Nephron progenitor cell (in vitro differentiated cells): ENCODE measurements around the gene TOB1.

Source experiments
- DNase-seq: peaks from one replicate; pipeline ENCODE4 v3.0.0; 2021
- H3K27ac Mint-ChIP-seq: 2 replicates; pipeline ENCODE4 v1.8.0; 2021; ENCODE audit warnings: mild to moderate bottlenecking, moderate library complexity, mixed read lengths
- H3K27me3 Mint-ChIP-seq: 2 replicates; pipeline ENCODE4 v1.8.0; 2021; ENCODE audit warnings: mild to moderate bottlenecking, low read depth, mixed read lengths; ENCODE audit not compliant: poor library complexity
- H3K36me3 Mint-ChIP-seq: 2 replicates; pipeline ENCODE4 v1.8.0; 2021; ENCODE audit warnings: low read depth, mixed read lengths
- H3K4me1 Mint-ChIP-seq: 2 replicates; pipeline ENCODE4 v1.8.0; 2021; ENCODE audit warnings: mixed read lengths
- H3K4me3 Mint-ChIP-seq: 2 replicates; pipeline ENCODE4 v1.8.0; 2021; ENCODE audit warnings: mild to moderate bottlenecking, moderate library complexity, mixed read lengths
- H3K9me3 Mint-ChIP-seq: 2 replicates; pipeline ENCODE4 v1.8.0; 2021; ENCODE audit warnings: mild to moderate bottlenecking, moderate library complexity, mixed read lengths
- CTCF ChIP-seq: fragments of 200-600 bp; sonication (generic); IDR thresholded peaks from 2 replicates; pipeline ENCODE4 v1.5.0; 2021; ENCODE audit warnings: antibody characterized with exemption

TOB1 gene

GRCh38 chr17:50850640-50851039 lies 15.5 kb downstream of the TOB1 start:
- no peak for TF ChIP-seq CTCF
- no peaks in the 10 kb centered on the region for H3K9me3 Mint-ChIP-seq
- H3K4me1 Mint-ChIP-seq, result peaks cover 28% of the 10 kb centered on the region
- H3K4me3 Mint-ChIP-seq, result no peak overlapping the region
- no peak overlapping the region for H3K27ac Mint-ChIP-seq
- H3K27me3 Mint-ChIP-seq, result peaks cover 24% of the 10 kb centered on the region
- no peak for DNase-seq
- H3K36me3 Mint-ChIP-seq, result no peaks in the 10 kb centered on the region

GRCh38 chr17:50848711-50849110 lies 17.4 kb downstream of the TOB1 start:
- Mint-ChIP-seq H3K27me3 (peaks cover 8% of the 10 kb centered on the region), H3K36me3 (no peaks in the 10 kb centered on the region), H3K27ac (peak overlapping the region; percentile 23), H3K4me1 (peaks cover 36% of the 10 kb centered on the region), H3K9me3 (no peaks in the 10 kb centered on the region), H3K4me3 (no peak overlapping the region)
- no peak for TF ChIP-seq CTCF
- no peak for DNase-seq

GRCh38 chr17:50848039-50848438 lies 18.1 kb downstream of the TOB1 start:
- H3K36me3 Mint-ChIP-seq, result no peaks in the 10 kb centered on the region
- DNase-seq, result no peak
- H3K4me1 Mint-ChIP-seq, result peaks cover 36% of the 10 kb centered on the region
- H3K27ac Mint-ChIP-seq, result no peak overlapping the region
- peaks cover 7% of the 10 kb centered on the region for H3K27me3 Mint-ChIP-seq
- no peaks in the 10 kb centered on the region for H3K9me3 Mint-ChIP-seq
- no peak overlapping the region for H3K4me3 Mint-ChIP-seq
- TF ChIP-seq CTCF, result no peak

GRCh38 chr17:50847566-50847965 lies 18.6 kb downstream of the TOB1 start:
- Mint-ChIP-seq H3K36me3 (no peaks in the 10 kb centered on the region), H3K27me3 (peaks cover 7% of the 10 kb centered on the region), H3K27ac (no peak overlapping the region), H3K9me3 (no peaks in the 10 kb centered on the region), H3K4me1 (peaks cover 31% of the 10 kb centered on the region), H3K4me3 (no peak overlapping the region)
- no peak for TF ChIP-seq CTCF
- no peak for DNase-seq

GRCh38 chr17:50845240-50846147 lies 20.7 kb downstream of the TOB1 start:
- Mint-ChIP-seq H3K36me3 (no peaks in the 10 kb centered on the region), H3K4me3 (no peak overlapping the region), H3K9me3 (no peaks in the 10 kb centered on the region), H3K4me1 (peaks cover 33% of the 10 kb centered on the region), H3K27me3 (peaks cover 4% of the 10 kb centered on the region), H3K27ac (peak overlapping the region; percentile 24)
- TF ChIP-seq CTCF, result no peak
- DNase-seq, result no peak

GRCh38 chr17:50844117-50844700 lies 21.9 kb downstream of the TOB1 start:
- no peak for TF ChIP-seq CTCF
- peaks cover 33% of the 10 kb centered on the region for H3K4me1 Mint-ChIP-seq
- H3K9me3 Mint-ChIP-seq, result no peaks in the 10 kb centered on the region
- no peak overlapping the region for H3K27ac Mint-ChIP-seq
- H3K4me3 Mint-ChIP-seq, result no peak overlapping the region
- no peaks in the 10 kb centered on the region for H3K36me3 Mint-ChIP-seq
- DNase-seq, result no peak
- H3K27me3 Mint-ChIP-seq, result peaks cover 4% of the 10 kb centered on the region
